ENCODE results near the gene NUTM2F. TPM values are rescaled to one million over a fixed set of nuclear protein-coding genes. Genes with fewer than 3 reads are reported as not detected.
"Not testable (repeated sequence)": the region's sequence is repeated elsewhere in the genome, so short reads cannot be mapped to it uniquely, and the experiment has no call there.

The NUTM2F gene
- total and polyA plus RNA-seq, 9 of the 15 experiments (the other 6 are each of a cell fraction or from before 2014, with no cell fraction given): 0.04 TPM; not detected in 8

GRCh38 chr9:94277029-94277428 is 51.4 kb downstream of the NUTM2F start (continued):
- TF ChIP-seq PBX2 (CRISPR knock-in tag; IDR thresholded peaks at IDR 0.05; ENCODE audit: low read depth); FOXM1 (CRISPR knock-in tag; IDR thresholded peaks at IDR 0.05; ENCODE audit: low read depth); TEAD4 (CRISPR knock-in tag; IDR thresholded peaks at IDR 0.05; ENCODE audit: borderline replicate concordance): not testable (repeated sequence)
- TF ChIP-seq PBX2 (tag; conservative IDR thresholded peaks at IDR 0.05; ENCODE audit: low read depth): peak; percentile 31; the same call in 1 of the 2 replicates
- TF ChIP-seq FOXM1 (IDR thresholded peaks at IDR 0.05; ENCODE audit: low read depth): peak; percentile 92
- TF ChIP-seq EP300 (IDR thresholded peaks at IDR 0.05; ENCODE audit: low read length): peak; percentile 94
- peak; percentile 64 for TF ChIP-seq POLR2H (tag; IDR thresholded peaks at IDR 0.05; ENCODE audit: low read depth)
- peak; percentile 50; the same call in 1 of the 2 replicates for TF ChIP-seq POLR2AphosphoS5 (IDR thresholded peaks at IDR 0.05; ENCODE audit: control insufficient read depth, insufficient read depth, low read depth, low read length)
- TF ChIP-seq BRD9 (IDR thresholded peaks at IDR 0.05; ENCODE audit: low read depth, partially characterized antibody): peak; percentile 47
- peak in 1 of 2 experiments; percentile 77; a peak in 2 of 4 replicates for TF ChIP-seq RCOR1 (IDR thresholded peaks at IDR 0.05; ENCODE audit: borderline replicate concordance in 1 of 2, low read depth in 2 of 2, low read length in 2 of 2)
- peak; percentile 44; the same call in 1 of the 2 replicates for TF ChIP-seq ADNP (tag; IDR thresholded peaks at IDR 0.05)
- peak; percentile 45; the same call in 1 of the 2 replicates for TF ChIP-seq NFRKB (IDR thresholded peaks at IDR 0.05; ENCODE audit: low read depth)
- peak; percentile 93 for TF ChIP-seq SMARCA4 (IDR thresholded peaks at IDR 0.05)
- TF ChIP-seq KDM1A (IDR thresholded peaks at IDR 0.05): peak; percentile 63 to 76; a peak in 3 of 4 replicates
- peak; percentile 64 for TF ChIP-seq SMAD4 (CRISPR knock-in tag; conservative IDR thresholded peaks at IDR 0.05)
- peak; percentile 92 for TF ChIP-seq TEAD4 (IDR thresholded peaks at IDR 0.05; ENCODE audit: low read length)
- peak; percentile 48; the same call in 1 of the 2 replicates for TF ChIP-seq HDAC2 (IDR thresholded peaks at IDR 0.05)
- 0 out of 4 replicates have a peak, but pooled peaks of 1 of the 2 experiments have one; percentile 8 for TF ChIP-seq FOXA3 (CRISPR knock-in tag; conservative IDR thresholded peaks at IDR 0.05 in 1 of 2, IDR thresholded peaks at IDR 0.05 in 1 of 2)
- TF ChIP-seq ARID1B (IDR thresholded peaks at IDR 0.05): peak; percentile 96
- peak; percentile 17; the same call in 1 of the 2 replicates for TF ChIP-seq DMBX1 (CRISPR knock-in tag; IDR thresholded peaks at IDR 0.05; ENCODE audit: borderline replicate concordance)
- TF ChIP-seq CBFA2T2 (conservative IDR thresholded peaks at IDR 0.05): peak; percentile 96
- peak; percentile 94 to 96 for TF ChIP-seq TRIM24 (IDR thresholded peaks at IDR 0.05)
- peak; percentile 37; the same call in 1 of the 2 replicates for TF ChIP-seq ZNF239 (CRISPR knock-in tag; IDR thresholded peaks at IDR 0.05)
- peak; percentile 73; the same call in 1 of the 2 replicates for TF ChIP-seq PYGO2 (tag; IDR thresholded peaks at IDR 0.05)
- TF ChIP-seq ATF7 (IDR thresholded peaks at IDR 0.05): peak; percentile 46; the same call in 1 of the 2 replicates
- TF ChIP-seq ZNF395 (CRISPR knock-in tag; IDR thresholded peaks at IDR 0.05): peak; percentile 90
- TF ChIP-seq ZNF584 (CRISPR knock-in tag; IDR thresholded peaks at IDR 0.05; ENCODE audit: low read depth): peak; percentile 46; the same call in 1 of the 2 replicates
- TF ChIP-seq SMARCC2 (IDR thresholded peaks at IDR 0.05; ENCODE audit: low read depth): peak; percentile 82
